GM12891 (cell line): ENCODE results near the gene GALNT10.

Experiments used
- PAX5 ChIP-seq: IDR thresholded peaks from 2 replicates; pipeline ENCODE4 v1.6.1; 2011; ENCODE audit warnings: low read length, moderate library complexity, mild to moderate bottlenecking; ENCODE audit not compliant: insufficient read depth, severe bottlenecking
- POLR2A ChIP-seq: IDR thresholded peaks from 2 replicates; pipeline ENCODE4 v1.6.1; 2011; ENCODE audit warnings: low read depth, low read length, control low read depth
- POLR2AphosphoS5 ChIP-seq: IDR thresholded peaks from 2 replicates; pipeline ENCODE4 v1.6.1; 2011; ENCODE audit warnings: low read depth, low read length, control low read depth
- POU2F2 ChIP-seq: IDR thresholded peaks from 2 replicates; pipeline ENCODE4 v1.6.1; 2011; ENCODE audit warnings: low read depth, mild to moderate bottlenecking, control low read depth, low read length, moderate library complexity
- SPI1 ChIP-seq: IDR thresholded peaks from 2 replicates; pipeline ENCODE4 v1.6.1; 2011; ENCODE audit warnings: low read depth, low read length, control low read depth
- TAF1 ChIP-seq: IDR thresholded peaks from 2 replicates; pipeline ENCODE4 v1.6.1; 2011; ENCODE audit warnings: low read depth, low read length, control low read depth

DNA sequence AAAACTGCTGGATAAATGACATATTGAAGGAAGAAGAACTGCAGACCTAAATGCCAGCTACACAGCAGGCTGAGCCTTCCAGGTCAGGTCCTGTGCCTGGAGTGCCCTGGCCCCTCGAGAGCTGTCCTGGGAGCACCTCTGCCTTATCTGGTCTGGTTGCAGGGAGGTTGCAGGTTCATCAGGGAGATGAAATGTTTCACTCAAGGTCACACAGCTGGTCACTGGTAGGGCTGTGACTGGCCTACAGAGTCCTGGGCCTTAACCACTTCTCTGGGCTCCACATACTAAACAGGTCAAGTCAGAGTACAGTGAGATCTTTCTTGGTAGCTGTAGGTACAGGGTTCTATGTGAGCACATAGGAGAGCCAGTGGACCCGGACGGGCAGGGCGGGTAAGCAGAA is 16.7 kb downstream of the GALNT10 start:
- no peak for TF ChIP-seq TAF1
- no peak for TF ChIP-seq POLR2AphosphoS5
- TF ChIP-seq POLR2A: no peak
- no peak for TF ChIP-seq POU2F2
- no peak for TF ChIP-seq SPI1
- TF ChIP-seq PAX5: no peak
